CD4-positive, alpha-beta T cell treated with Interleukin-6 at 100 ng/mL for 8 hours (primary cell): ENCODE results near the gene SOX14.

Source experiments
- DNase-seq: peaks from one replicate; pipeline ENCODE4 v3.0.0-alpha.2; 2020; ENCODE audit warnings: mixed read lengths, low spot score

The SOX14 gene

DNA sequence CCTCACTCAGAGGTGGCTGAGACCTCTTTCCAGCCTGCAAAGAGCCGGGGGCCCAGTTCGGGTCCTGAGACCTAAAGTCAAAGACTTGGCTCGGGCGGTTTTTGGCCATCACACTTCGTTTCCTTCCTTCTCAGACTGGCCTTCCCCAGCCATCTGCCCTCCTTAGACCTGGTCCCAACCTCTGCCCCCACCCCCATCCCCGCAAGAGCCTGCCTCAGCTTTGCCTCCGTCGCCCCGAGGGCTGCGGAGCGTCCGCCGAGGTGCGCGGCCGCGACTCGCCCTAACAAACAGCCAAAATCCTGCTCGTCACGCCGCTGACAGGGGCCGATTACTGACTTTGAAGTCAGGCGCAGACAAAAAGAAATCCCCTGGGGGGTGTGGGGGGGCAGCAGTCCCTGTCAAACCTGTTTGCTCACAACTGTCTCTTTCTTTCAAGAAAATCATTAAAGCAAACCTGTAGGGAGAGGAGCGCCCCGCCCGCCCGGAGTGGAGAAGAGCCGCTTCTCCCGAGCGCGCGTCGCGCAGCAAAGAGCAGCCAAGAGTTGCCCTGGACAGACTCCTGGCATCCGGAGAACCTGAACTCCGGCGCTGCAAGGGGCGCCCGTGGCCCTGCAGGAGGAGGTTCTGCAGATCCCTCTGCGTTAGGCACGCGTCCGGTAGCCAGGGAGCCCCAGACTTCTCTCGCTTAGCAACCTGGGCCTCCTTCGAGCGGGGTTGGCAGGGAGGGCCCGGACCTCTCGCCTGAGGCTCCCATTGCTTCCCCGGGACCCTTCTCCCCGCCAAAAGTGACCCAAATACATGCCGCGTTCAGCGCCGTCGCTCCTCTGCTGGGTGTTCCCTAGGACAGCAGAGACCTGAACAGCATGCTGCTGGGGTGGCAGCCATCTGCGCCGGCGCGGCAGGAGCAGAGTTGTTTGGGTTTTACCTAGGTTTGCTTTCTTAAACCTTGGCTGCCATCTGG is 4.5 kb downstream of the SOX14 start:
- DNase-seq: no peak

DNA sequence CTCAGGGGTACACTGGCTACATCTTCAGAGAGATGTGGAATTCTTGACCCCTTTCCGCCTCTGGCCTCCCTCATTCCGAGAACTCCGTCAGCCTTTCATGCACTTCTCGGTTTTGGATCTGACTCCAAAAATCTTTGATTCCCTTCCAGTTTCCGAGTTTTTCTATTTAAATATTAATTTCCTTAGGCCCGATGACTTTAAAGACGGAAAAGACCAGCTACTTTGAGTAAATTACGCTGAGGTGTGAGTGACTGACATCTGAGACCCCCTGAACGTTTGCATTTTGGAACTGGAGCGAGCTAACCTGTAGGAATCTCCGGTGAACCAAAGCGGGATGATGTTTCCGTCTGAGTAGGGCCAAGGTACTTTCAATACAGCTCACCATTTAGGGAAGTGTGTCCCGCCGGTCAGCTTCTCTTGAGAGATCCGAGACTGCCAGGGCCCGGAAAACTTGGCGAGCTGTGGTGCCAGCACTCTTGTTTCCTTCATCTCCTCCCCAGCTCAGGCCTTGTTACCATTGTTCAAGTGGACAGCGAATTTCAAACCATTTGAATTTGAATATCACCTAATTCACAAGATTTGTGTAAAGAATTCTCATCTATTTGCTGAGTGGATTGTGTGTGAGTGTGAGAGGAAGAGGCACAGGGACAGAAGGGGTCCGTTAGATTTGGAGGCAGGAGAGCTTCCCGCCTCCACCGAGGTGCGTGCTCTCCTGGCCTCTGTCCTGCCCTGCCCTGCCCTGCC is 5.4 kb downstream of the SOX14 start:
- DNase-seq: no peak

DNA sequence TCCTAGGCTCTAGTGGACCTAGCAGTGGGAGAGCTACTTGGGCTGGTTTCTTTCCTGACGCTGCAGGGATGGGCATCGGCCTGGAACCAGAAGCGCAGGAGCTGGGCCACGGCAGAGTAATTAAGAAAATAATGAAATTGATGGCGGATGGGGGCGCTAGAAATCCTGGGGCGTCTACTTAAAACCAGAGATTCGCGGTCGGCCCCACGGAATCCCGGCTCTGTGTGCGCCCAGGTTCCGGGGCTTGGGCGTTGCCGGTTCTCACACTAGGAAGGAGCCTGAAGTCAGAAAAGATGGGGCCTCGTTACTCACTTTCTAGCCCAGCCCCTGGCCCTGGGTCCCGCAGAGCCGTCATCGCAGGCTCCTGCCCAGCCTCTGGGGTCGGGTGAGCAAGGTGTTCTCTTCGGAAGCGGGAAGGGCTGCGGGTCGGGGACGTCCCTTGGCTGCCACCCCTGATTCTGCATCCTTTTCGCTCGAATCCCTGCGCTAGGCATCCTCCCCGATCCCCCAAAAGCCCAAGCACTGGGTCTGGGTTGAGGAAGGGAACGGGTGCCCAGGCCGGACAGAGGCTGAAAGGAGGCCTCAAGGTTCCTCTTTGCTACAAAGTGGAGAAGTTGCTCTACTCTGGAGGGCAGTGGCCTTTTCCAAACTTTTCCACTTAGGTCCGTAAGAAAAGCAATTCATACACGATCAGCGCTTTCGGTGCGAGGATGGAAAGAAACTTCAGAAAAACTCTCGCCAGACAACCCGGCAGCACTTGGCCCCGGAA is 6.1 kb downstream of the SOX14 start:
- no peak for DNase-seq

DNA sequence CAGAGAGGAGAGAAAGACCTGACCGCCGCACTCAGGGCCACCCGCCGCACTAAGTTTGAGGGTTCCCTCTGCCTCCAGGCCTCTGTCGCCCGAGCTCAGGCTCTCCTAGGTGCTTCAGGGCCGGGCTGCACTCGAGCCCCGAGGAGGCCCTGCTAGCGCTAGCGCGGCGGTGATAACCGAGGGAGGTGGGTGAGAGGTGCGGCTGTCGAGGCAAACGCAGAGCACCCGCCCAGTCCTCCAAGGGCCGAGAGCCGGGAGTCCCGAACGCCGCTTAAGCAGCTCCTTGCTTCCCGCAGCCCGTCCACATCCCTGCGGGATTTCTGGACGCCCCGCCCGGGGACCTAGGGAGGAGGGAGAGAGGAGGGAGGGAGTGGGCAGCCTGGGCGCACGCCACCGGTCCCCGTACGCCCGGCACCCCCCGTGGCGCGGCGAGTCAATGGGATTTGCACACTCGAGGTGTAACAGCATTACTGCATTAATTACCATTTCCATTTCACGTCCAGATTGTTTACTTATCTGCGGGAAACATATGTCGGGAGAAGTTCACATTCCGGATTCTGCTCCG is 6.8 kb downstream of the SOX14 start:
- no peak for DNase-seq

DNA sequence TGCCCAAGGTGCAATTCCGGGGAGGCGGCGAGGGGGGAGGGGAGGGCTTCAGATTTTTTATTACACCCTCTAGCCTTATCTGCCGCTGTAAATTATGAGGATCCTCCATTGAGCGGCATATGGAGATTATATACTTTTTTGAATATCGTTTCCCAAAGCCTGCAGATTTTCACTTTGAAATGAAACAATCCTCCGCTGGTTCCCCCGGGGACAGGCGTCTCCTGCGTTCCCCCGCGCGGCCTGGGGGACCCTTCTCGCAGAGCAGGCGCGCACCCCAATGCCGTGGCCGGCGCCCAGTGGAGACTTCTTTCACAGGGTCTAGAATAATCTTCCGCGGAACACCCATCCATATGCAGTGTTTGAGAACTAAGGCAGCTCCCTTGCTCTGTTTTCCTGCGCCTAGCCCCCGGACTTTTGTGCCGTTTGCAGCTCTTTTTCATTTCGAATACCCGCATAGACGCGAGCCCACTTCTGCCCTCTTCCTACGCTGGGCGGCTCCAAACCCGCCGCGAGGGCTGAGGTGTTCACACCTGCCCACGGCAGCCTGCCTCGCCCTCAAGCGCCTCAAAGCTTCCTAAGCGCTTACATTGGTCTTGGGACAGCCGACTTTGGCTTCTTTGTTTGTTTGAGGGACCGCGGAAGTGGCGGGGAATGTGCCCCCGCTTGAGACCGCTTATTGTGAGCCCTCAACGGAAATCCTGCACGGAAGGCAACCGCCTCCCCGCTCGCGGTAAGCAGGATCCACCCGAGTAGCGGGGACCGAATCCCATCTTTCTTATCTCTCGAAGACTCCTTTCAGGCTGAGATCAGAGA is 7.5 kb downstream of the SOX14 start:
- no peak for DNase-seq

DNA sequence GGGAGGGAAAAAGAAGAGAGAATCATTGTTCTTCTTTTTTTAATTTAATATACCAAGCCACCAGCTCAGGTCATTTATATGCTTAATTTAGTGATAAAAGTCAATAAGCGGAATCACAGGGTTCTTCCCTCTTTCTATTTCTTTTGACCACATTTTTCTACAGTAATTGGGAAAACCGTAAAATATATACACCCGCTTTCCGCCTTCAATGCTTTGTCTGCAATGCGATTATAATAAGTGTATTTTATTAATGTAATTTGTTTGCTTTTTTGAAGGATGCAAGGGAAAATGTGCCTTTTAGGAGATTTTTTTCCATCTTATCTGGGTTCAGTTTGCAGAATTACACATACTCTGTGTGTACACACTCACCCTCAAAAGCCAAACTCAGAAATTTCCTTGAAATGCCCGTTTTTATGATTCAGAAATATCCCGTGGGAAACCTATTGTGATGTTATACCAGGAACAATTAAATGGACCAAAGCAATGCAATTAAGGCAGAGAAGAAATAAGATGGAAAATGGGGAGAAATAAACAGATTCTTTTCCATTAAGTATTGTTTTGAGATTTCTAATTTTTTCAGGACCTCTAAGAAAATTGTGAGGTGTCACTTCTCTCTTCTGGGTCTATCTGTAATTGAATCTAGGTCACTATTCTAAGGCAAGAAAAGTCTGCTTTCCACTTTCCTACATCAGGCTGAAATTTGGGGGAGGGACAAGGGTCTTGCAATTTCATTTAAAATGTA is 8.3 kb downstream of the SOX14 start:
- no peak for DNase-seq

DNA sequence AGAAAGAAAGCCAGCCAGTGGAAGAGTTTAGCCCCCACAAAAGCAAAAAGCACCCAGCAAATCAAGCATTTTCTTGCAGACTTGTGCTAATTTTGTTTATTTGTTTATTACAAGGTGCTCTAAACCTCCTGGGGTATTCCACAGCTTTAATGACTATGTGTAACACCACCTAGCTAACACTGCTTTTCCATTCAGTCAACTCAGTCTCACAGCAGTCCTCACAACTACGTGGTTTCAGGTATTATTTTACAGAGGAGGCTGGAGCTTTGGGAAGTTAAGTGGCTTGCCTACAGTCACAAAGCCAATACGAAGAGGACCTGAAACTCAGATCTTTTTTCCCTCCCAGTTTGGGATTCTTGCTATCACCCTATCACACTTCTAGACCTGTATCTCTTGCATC is 14.8 kb downstream of the SOX14 start:
- no peak for DNase-seq

DNA sequence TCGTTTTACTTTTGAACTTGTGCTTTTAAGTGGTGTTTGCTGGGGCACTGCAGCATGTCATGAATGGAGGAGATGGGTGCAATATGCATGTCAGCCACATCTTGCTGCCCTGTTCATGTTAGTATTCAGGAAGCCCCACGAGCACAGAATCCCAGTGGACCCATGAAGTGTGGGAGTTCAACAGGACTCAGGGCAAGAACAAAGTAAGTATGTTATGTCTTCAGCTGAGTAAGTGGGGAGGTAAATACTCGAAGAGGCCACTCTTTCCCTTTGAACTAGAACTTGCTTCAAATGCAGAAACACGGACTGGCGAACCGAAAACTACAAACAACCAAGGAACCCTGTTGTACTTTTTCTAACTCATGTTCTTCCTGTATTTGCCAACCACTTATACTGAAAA is 23.4 kb downstream of the SOX14 start:
- DNase-seq: no peak

DNA sequence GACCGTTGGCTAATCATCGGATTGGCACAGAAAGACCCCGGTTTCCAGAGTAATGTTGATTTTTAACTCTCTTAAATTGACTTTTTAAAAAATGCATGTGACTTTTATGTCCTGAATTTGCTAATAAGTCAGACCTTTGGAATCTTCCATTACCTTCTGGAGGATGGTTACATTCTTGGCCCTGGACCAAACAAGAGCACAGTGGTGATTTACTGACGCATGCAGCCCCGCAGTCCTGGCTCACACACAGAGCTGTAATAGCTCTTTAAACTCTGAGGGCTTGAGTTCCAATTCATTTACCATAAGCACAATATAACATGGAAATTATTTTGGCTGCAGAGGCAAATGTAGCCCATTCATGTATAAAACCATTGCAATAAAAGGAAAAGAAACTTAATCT is 25.1 kb downstream of the SOX14 start:
- no peak for DNase-seq

DNA sequence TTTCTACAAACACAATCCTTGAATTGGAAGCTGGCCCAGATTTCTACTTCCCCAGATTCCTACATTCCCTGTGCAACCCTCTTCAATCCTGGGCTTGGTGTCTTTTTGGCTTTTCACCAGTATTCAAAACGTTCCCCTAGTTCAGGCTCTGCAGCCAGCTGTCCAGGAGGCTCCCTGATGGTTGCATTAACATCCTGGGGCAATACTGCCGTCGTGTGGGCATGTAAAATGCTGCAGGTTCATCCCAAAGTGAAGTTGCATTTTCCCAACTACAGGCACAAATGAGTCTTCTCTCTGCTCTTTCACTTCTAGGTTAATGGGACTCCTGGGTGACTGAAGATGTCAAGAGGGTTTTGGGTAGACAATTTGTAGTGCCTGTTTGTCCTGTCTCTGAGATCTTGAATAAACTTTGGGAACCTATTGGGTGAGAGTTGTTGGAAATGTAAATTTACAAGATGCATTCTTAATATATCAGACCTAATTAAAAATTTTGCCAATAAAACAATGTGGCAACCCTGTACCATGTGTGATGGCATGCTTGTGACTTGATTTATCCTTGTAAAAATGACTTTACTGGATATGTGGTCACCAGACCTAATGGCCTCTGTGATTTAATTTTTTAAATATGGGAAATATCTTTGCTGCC is 28.6 kb downstream of the SOX14 start:
- DNase-seq: no peak

DNA sequence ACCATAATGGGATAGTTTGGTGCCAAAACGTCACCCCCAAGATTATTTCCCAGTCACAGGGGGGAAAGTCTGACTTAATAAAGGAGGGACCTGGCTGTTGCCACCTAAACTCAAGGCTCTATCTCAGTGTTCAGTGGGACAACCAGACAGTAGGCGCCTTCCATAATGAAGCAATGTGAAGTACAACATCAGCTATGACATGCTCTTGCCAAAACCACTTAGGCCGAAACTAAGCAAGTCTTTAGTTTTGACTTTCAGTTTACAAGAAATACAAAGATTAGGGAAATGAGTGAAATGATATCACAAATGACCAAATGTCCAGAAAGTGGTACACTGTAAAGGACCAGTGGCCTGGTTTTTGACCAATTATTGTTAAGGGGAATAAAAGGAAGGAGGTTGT is 32.9 kb downstream of the SOX14 start:
- DNase-seq: no peak

DNA sequence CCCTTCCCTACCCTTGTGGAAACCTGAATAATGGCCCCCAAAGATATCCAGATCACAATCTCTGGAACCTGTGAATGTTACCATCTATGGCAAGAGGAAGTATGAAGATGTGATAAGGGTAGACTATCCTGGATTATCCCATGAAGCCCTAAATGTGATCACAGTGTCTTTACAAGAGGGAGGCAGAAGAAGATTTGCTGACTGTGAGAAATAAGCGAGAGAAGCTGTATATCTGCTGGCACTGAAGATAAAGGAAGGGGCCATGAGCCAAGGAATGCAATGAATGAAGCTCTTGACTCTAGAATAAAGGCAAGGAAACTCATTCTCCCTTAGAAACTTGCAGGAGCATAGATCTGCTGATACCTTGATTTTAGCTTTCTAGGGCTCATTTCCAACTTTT is 39.1 kb downstream of the SOX14 start:
- no peak for DNase-seq

DNA sequence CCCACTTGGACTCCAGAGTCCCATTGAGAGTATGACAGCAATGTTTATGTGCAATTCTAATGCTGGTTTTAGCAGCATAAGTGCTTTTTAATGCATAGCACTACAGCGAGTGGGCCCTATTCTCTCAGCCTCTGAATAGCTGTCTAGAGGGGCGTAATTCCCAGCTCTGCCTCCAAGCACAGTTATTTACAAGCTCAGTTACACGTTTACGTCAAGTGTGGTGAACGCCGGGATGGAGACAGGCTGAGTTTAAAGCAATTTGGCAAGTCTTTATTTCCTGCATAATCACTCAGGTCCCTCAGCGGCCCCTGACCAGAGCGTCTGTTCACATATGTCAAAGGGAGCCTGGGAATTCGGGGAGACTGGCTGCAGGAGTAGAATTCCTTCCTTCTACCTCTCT is 43.9 kb downstream of the SOX14 start:
- no peak for DNase-seq

DNA sequence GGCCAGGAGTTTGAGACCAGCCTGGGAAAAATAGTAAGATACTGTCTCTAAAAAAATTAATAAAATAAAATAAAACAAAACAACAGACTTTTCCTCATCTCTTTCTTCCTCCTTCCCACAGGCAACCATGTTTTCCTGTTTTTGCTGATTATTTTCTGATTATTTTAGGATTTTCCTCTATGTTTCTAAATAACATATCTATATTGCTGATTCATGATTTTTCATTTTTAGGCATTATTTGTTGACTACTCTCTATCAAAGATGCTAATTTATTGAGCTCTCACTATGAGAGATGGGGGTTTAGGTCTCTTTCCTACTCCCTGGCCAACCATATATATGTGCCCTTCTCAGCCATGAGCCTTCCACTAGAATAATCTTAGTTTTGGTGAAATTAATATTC is 45.4 kb downstream of the SOX14 start:
- no peak for DNase-seq

DNA sequence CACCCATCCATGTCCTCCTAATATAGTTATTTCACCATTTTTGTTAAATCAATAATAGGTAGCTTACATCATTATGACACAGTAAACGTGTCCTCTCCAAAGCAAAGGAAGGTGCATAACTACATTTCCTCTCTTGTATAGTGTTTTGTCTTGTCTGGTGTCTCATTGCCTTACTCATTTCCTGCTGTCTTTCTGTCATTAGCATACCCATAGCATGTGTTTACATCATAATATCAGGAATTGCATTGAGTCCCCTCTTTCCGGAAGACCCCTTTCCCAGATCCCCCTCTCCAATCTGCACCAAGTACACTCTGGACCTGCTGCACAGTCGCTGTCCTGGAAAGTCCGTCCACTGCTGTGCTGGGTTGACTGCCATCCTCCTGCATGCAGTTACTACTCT is 47.9 kb downstream of the SOX14 start:
- no peak for DNase-seq

DNA sequence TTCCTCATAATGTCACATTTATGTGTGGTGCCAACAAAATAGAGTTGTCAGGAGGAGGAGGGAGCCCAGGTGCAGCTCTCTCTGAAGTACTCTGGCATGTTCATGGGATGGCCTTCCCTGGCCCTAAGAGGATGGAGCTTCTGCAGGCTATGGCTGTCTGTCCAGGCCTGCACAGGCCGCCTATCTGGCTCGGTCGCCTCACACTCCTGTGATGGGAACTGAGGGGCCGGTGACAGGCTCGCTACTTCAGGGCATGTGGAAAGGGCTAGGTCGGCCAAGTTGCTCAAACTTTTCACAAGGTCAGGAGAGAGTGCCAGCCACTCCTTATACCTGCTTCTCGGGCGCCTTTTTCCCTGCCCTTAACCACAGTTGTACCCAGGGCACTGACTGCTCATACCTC is 51.1 kb downstream of the SOX14 start:
- DNase-seq: no peak
